ENCODE data around the gene MFSD2B. TPM values are rescaled to one million over a fixed set of nuclear protein-coding genes. Genes with fewer than 3 reads are reported as not detected.
"Not testable (repeated sequence)": the region's sequence is repeated elsewhere in the genome, so short reads cannot be mapped to it uniquely, and the experiment has no call there.

Gene MFSD2B
- total RNA-seq, 1 experiment from 2014 or later, result not detected

DNA sequence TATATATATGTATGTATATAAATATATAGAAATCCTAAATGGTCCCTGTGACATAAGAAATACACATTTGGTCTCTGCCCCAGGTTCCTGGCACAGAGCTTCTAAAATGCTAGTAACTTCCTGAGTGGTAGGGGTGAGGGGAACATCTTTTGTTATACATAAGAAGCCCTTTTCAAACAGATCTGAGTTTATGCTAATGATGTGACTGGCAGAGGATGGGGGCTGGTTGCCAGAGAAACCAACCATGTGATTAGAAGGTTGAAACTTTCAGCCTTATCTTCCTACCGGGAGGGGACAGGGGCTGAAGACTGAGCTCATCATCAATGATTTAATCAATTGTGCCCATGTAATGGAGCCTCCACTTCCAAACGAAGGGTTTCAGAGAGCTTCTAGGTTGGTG, 16.3 kb downstream of the MFSD2B start:
- no peak for DNase-seq
- no peak overlapping the region for H3K27ac ChIP-seq
- no peak overlapping the region for H3K4me3 ChIP-seq
- H3K27me3 ChIP-seq, result no peaks in the 10 kb centered on the region
- H3K9me3 ChIP-seq (replicated peaks), result no peaks in the 10 kb centered on the region
- no peaks in the 10 kb centered on the region for H3K4me1 ChIP-seq
- peaks cover 53% of the 10 kb centered on the region for H3K36me3 ChIP-seq

DNA sequence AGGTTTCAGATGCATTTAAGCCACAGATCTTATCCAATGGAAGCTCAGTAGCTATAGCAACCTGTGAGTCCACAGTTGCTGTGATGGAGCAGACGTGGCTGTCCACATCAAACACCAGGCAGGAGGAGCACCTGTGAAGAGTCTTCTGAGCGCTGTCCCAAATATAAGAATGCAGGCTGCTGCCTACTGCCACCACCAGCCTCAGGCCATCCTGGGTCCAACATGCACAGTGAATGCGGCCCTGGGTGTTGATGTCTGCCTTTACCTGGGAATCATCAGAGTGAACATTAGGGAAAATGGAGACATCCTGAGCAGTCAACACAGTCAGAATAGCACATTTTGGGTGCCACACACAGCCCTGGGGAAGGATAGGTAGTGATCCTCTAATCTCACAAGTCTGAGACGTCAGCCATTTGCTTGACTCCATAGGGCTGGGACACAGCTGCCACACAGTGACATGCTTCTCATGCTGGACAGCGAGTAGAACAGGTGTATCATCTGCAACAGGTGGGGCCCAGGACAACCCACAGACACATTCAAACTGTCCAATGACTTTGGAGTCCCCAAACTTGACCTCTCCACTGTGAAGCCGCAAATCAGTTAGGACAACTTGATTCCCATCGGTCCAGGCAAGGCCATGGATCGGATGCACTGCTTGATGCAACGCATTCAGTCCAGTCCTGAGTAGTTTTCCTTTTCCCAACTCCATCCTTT, 29.1 kb downstream of the MFSD2B start:
- Histone ChIP-seq H3K36me3 (peaks cover 30% of the 10 kb centered on the region), H3K4me1 (no peaks in the 10 kb centered on the region), H3K9me3 (replicated peaks) (no peaks in the 10 kb centered on the region), H3K27me3 (no peaks in the 10 kb centered on the region), H3K27ac (no peak overlapping the region), H3K4me3 (no peak overlapping the region)
- DNase-seq, result no peak

DNA sequence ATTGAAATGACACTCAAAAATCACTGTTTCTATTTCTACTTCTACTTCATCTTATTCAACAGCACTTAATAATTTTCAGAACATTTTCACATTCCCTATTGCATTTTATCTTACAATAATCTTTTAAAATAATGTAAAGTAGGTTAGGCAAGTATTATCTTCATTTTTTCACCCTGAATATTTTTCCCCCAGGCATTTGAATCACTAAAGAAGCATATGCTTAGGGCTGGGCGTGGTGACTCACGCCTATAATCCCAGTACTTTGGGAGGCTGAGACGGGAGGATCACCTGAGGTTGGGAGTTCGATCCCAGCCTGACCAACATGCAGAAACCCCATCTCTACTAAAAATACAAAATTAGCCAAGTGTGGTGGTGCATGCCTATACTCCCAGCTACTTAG, 30.6 kb downstream of the MFSD2B start:
- H3K4me1 ChIP-seq, result no peaks in the 10 kb centered on the region
- H3K4me3 ChIP-seq, result no peak overlapping the region
- H3K36me3 ChIP-seq, result peaks cover 27% of the 10 kb centered on the region
- no peak overlapping the region for H3K27ac ChIP-seq
- H3K27me3 ChIP-seq, result no peaks in the 10 kb centered on the region
- no peak for DNase-seq
- no peaks in the 10 kb centered on the region for H3K9me3 ChIP-seq (replicated peaks)

DNA sequence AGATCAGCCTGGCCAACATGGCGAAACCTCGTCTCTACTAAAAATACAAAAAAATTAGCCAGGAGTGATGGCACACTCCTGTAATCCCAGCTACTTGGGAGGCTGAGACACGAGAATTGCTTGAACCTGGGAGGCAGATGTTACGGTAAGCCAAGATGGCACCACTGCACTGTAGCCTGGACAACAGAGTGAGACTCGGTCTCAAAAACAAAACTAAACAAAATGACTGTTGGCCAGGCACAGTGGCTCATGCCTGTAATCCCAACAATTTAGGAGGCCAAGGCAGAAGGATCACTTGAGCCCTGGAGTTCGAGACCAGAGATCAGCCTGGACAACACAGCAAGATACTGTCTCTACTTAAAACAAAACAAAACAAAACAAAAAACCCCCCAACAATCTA, 33.2 kb downstream of the MFSD2B start:
- H3K4me1 ChIP-seq; H3K27ac ChIP-seq; H3K4me3 ChIP-seq; H3K9me3 ChIP-seq (replicated peaks); H3K27me3 ChIP-seq; DNase-seq: not testable (repeated sequence)
- H3K36me3 ChIP-seq, result peaks cover 14% of the 10 kb centered on the region

DNA sequence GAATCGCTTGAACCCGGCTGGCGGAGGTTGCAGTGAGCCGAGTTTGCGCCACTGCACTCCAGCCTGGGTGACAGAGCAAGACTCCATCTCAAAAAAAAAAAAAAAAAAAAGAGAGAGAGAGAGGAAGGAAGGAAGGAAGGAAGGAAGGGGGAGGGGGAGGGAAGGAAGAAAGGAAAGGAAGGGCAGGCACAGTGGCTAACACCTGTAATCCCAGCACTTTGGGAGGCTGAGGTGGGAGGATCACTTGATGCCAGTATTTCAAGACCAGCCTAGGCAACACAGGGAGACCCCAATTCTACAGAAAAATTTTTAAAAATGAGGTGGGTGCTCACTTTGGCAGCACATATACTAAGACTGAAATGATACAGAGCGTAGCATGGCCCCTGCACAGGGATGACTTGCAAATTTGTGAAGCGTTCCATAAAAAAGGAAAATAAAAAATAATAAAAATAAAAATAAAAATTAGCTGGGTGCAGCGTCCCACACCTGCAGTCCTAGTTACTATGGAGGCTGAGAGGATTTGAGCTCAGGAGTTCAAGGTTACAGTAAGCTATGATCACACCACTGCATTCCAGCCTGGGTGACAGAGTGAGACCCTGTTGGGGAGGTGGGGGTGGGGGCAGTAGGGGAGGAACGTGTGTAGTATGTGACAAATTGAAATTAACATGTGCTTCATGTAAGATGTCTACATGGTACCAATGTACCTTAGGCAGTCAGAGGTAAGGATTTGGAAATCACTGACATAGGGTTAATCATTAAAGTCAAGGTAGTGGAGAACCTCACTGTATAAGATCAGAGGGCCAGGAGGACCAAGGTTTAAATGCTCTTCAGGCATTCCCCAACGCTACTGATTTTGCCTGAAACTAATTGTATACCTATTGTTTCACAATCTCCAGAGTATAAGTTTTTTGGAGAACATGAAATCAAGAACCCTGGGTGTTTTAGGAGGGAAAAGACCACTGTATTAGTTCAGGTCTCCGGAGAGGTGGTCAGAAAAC, 35.9 kb downstream of the MFSD2B start:
- Histone ChIP-seq H3K4me1 (no peaks in the 10 kb centered on the region), H3K9me3 (replicated peaks) (no peaks in the 10 kb centered on the region), H3K27ac (peak overlapping the region; percentile 79; the same call in 1 of the 2 replicates), H3K4me3 (peak overlapping the region; percentile 71), H3K27me3 (no peaks in the 10 kb centered on the region), H3K36me3 (no peaks in the 10 kb centered on the region; the same call in 1 of the 2 replicates)
- DNase-seq, result no peak

DNA sequence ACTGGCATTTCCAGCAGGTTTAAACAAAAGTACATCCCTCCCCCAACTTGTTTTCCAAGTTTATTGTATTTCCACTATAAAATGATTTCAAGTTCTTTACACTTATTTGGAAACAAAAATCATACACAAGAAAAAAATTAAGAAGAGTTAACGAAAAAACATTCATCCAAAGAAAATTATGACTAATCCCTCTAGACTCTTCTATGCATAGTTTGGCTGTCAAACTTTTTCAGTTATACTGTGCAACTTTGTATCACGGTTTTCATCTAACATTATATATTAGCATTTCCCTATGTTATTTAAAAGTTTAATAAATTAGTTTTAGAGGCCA, 36.7 kb downstream of the MFSD2B start:
- peak overlapping the region; percentile 71 for H3K4me3 ChIP-seq
- H3K9me3 ChIP-seq (replicated peaks), result no peaks in the 10 kb centered on the region
- no peaks in the 10 kb centered on the region for H3K4me1 ChIP-seq
- H3K36me3 ChIP-seq, result no peaks in the 10 kb centered on the region
- no peaks in the 10 kb centered on the region for H3K27me3 ChIP-seq
- H3K27ac ChIP-seq, result peak overlapping the region; percentile 79
- DNase-seq, result no peak

DNA sequence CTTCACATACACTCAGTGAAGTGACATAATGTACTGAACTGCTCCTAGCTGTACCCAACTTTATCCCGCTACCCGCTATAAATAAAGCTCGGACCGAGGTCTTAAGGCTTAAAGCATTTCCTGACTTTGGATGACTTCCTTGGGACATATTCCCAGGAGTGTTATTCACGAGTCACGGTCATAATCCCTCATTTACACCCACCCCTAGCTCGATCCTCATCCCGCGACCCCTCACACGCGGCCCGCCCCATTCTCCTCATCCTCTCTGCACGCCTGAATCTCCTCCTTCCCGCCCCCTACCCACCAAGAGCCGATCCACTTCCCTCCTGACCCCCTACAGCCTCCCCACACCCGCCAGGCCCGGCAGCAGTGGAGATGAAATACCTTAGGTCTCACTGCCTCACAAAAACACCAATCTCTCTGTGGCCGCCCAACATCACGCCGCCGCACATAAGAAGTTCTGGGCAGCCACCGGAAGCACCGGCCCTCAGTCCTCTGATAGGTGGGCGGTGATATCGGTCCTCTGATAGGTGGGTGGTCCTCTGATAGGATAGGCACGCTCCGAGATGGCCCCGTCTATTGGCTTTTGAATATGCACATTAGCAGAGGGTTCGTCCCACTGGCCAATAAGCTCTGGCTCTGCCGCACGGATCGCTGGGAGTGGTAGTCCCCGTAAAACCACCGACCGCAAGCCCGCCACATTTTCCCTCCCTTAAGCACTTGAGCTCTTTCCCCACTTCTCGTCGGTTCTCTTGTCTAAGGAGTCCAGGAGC, 37.2 kb downstream of the MFSD2B start, which contains the start of gene WDCP:
Gene WDCP, minus strand, starts transcription at position 462 of the 773 bp plus-strand sequence. CDS start 7,897 bp downstream, outside the sequence.
- H3K27ac ChIP-seq, result peak within 1 kb of the TSS; percentile 79

DNA sequence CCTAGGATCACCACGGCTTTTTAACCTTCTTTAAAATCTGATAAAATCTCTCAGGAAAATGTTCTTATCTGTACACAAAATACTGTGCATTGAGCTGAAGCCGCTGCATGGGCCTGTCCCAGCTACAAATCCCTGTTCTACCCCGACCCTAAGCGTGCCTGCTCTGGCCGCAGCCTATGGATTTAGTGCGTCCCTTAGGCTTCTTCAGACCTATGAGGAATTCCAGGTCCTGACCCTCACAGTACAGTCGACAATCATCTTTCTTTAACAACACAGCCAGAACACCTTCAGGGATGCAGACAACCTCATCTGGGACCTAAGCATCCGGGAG, 37.8 kb downstream of the MFSD2B start:
- no peaks in the 10 kb centered on the region for H3K27me3 ChIP-seq
- no peaks in the 10 kb centered on the region for H3K36me3 ChIP-seq
- H3K9me3 ChIP-seq (replicated peaks), result no peaks in the 10 kb centered on the region
- no peak for DNase-seq
- H3K4me3 ChIP-seq, result peak overlapping the region; percentile 71
- H3K27ac ChIP-seq, result peak overlapping the region; percentile 79
- no peaks in the 10 kb centered on the region for H3K4me1 ChIP-seq

More for the DNA sequence above, 37.2 kb downstream of the MFSD2B start, which contains the start of gene WDCP:
- Histone ChIP-seq H3K9me3 (replicated peaks) (no peaks in the 10 kb centered on the region), H3K4me1 (no peaks in the 10 kb centered on the region), H3K36me3 (no peaks in the 10 kb centered on the region), H3K27me3 (no peaks in the 10 kb centered on the region), H3K4me3 (peak within 1 kb of the TSS; percentile 71)
- peak; percentile 100 for DNase-seq

DNA sequence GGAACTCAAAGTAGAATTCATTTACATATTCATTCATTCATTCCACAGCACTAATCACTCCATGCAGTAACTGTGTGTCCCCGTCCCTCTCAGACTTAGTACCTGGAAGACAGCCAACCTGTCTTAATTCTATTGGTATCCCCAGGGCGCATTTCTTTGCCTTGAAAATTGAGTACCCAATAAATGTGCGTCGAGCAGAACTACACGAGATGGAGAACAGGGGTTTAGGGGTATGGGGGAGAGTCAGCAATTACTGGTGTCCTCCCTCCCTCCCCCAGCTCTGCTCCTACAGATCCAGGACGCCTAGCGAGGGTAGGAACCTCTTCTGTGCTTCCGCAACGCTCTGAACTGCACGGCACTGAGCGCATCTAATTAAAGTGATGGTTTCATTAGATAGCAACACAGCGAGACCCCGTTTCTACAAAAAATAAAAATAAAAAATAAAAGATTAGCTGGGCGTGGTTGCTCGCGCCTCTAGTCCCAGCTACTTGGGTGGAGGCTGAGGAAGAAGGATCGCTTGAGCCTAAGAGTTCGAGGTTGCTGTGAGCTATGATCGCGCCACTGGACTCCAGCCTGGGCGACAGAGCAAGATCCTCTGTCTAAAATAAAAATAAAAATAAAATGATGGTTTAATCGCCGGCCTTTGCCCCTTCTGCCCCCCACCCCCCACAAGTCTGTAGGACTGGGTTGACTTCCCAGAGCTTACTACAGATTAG, 39.0 kb downstream of the MFSD2B start:
- H3K4me3 ChIP-seq, result peak overlapping the region; percentile 74
- peak; percentile 69 to 82 for DNase-seq
- H3K9me3 ChIP-seq (replicated peaks), result no peaks in the 10 kb centered on the region
- no peaks in the 10 kb centered on the region for H3K4me1 ChIP-seq
- no peaks in the 10 kb centered on the region for H3K36me3 ChIP-seq
- peak overlapping the region; percentile 38; the same call in 1 of the 2 replicates for H3K27ac ChIP-seq
- no peaks in the 10 kb centered on the region for H3K27me3 ChIP-seq

DNA sequence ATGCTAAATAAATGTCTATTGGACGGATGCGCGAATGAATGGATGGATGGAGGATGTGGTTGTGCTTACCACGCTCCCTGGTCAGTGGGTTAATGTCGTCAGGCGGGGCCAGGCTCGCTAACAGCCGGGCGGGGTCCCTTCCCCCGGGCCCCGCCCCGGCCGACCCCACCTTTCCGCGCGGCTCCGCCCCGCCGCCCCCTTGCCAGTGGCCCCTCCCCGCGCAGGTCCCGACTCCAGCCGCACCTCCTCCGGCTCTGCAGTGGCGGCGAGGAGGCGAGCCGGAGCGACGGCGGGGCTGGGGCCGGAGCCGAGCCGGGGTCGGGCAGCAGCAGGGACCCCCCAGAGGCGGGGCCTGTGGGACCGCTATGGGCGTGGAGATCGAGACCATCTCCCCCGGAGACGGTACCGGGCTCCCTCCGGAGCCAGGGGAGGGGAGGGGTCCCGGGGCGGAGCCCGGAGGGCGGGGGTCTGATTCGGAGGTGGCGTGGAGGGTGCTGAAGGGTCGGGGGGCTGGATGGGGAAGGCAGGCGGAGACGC, 39.7 kb downstream of the MFSD2B start, which contains the start of gene FKBP1B:
Gene FKBP1B, plus strand, starts transcription at position 257 of the 537 bp plus-strand sequence. Its CDS starts 109 bp downstream, at position 366.
- Histone ChIP-seq H3K36me3 (no peaks in the 10 kb centered on the region), H3K4me3 (peak within 1 kb of the TSS; percentile 74), H3K27ac (peak within 1 kb of the TSS; percentile 38; the same call in 1 of the 2 replicates), H3K27me3 (no peaks in the 10 kb centered on the region), H3K4me1 (no peaks in the 10 kb centered on the region), H3K9me3 (replicated peaks) (no peaks in the 10 kb centered on the region)
- peak; percentile 91 to 95 for DNase-seq

DNA sequence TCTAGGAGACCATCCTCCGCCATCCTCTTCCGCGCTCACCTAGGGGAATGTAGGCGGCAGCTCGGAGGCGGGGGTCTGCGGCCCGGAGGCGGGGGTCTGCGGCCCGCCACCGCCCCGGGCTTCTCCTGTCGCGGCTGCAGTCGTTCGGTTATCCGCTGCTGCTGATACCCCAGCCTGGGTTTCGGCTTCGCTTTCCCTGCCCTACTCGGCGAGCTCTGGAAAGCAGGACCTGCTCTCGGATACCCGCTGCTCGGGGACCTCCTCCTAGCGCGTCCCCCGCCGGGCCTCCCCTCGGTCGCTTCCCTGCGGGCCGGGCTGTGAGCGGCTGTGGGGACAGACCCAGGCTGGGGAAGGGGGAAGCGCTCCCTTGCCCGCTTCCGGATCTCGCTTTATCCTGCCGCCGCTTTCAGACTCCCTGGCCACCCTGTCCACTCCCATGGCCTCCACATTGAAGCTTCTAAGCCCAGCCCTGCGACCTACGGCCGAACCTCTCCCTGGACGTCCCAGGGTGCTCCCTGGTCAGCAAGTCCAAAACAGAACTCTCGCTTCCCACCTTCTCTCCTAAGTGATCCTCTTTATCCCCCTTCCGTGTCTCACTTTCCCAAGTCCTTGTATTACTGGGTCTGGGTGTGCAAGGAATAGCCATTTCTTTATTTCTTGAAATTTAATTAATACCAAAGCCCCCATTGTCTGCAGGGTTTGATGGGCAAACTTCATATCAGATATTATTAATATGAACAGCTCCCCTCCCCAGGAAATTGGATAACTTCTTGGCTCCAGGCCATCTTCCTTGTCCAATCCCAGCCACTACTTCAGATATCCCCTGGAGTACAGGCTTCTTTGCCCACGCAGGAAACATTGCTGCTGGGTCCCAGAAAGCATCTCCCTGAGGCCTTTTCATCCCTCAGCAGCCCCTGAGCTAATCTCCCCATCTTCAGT, 40.4 kb downstream of the MFSD2B start:
- Histone ChIP-seq H3K36me3 (no peaks in the 10 kb centered on the region), H3K4me3 (peak overlapping the region; percentile 74), H3K4me1 (no peaks in the 10 kb centered on the region), H3K27me3 (no peaks in the 10 kb centered on the region), H3K27ac (no peak overlapping the region; the same call in 1 of the 2 replicates), H3K9me3 (replicated peaks) (no peaks in the 10 kb centered on the region)
- DNase-seq, result peak; percentile 79 to 82

DNA sequence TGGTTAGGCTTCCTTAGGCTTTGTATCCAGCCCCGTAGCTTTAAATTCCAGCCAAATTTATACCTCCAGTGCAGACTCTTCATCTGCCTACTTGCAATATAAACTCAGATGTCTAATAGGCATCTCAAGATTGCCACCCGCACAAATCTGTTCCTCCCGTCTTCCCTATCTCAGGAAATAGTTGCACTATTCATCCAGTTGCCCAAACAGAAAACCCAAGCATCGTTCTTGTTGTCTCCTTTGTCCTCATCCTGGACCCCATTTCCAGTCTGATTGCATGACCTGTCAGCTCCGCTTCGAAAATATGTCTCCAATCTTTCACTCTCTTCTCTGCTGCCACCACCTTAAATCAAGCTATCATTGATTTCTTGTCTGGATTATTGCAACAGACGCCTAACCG, 41.9 kb downstream of the MFSD2B start:
- DNase-seq, result no peak
- Histone ChIP-seq H3K27me3 (no peaks in the 10 kb centered on the region), H3K27ac (no peak overlapping the region), H3K36me3 (no peaks in the 10 kb centered on the region), H3K4me1 (no peaks in the 10 kb centered on the region), H3K4me3 (no peak overlapping the region), H3K9me3 (replicated peaks) (no peaks in the 10 kb centered on the region)

DNA sequence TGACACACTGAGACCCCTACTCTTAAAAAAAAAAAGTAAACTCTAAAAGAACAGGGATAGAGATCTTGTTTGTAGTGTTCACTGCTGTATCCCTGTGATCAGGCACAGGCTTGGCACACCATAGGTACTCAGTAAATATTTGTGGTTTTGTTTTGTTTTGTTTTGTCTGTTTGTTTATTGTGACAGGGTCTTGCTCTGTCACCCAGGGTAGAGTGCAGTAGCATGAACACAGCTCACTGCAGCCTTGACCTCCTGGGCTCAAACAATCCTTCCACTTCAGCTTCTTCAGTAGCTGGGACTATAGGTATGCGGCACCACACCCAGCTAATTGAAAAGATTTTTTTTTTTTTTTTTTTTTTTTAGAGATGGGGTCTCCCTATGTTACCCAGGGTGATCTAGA, 43.1 kb downstream of the MFSD2B start:
- Histone ChIP-seq H3K27ac (no peak overlapping the region), H3K27me3 (no peaks in the 10 kb centered on the region), H3K9me3 (replicated peaks) (no peaks in the 10 kb centered on the region), H3K4me3 (no peak overlapping the region), H3K4me1 (no peaks in the 10 kb centered on the region), H3K36me3 (no peaks in the 10 kb centered on the region)
- no peak for DNase-seq
